ENCODE measurements around the gene SFXN5.
A peak's percentile ranks its signal among the peaks of the same experiment; 100 is the strongest.

The SFXN5 gene

GRCh38 chr2:73021371-73022010 lies 50.0 kb downstream of the SFXN5 start:
- DNase-seq (ENCODE audit: low read depth, low spot score), result no peak

GRCh38 chr2:73020657-73021370 lies 50.7 kb downstream of the SFXN5 start:
- peak; percentile 52 for DNase-seq (ENCODE audit: low read depth, low spot score)

- DNase-seq (ENCODE audit: low read depth, low spot score), result no peak
Measured at GRCh38 chr2:73020306-73020656, 51.2 kb downstream of the SFXN5 start.

GRCh38 chr2:73018188-73018825 lies 53.2 kb downstream of the SFXN5 start:
- DNase-seq (ENCODE audit: low read depth, low spot score), result peak; percentile 32

- peak; percentile 63 for DNase-seq (ENCODE audit: low read depth, low spot score)
Measured at GRCh38 chr2:73013936-73014335, 57.6 kb downstream of the SFXN5 start.

GRCh38 chr2:73009177-73009839 lies 62.2 kb downstream of the SFXN5 start:
- no peak for DNase-seq (ENCODE audit: low read depth, low spot score)

- DNase-seq (ENCODE audit: low read depth, low spot score), result no peak
Measured at GRCh38 chr2:73008766-73009135, 62.8 kb downstream of the SFXN5 start.

- DNase-seq (ENCODE audit: low read depth, low spot score), result no peak
Measured at GRCh38 chr2:73007991-73008765, 63.3 kb downstream of the SFXN5 start.

GRCh38 chr2:73006969-73007710 lies 64.4 kb downstream of the SFXN5 start:
- DNase-seq (ENCODE audit: low read depth, low spot score), result no peak

- DNase-seq (ENCODE audit: low read depth, low spot score), result no peak
Measured at GRCh38 chr2:73004889-73005596, 66.5 kb downstream of the SFXN5 start.

- DNase-seq (ENCODE audit: low read depth, low spot score), result no peak
Measured at GRCh38 chr2:73004466-73004865, 67.0 kb downstream of the SFXN5 start.

- DNase-seq (ENCODE audit: low read depth, low spot score), result no peak
Measured at GRCh38 chr2:73003027-73003426, 68.5 kb downstream of the SFXN5 start.

GRCh38 chr2:73000808-73001570 lies 70.5 kb downstream of the SFXN5 start:
- DNase-seq (ENCODE audit: low read depth, low spot score), result no peak

- peak; percentile 82 for DNase-seq (ENCODE audit: low read depth, low spot score)
Measured at GRCh38 chr2:72999729-73000725, 71.5 kb downstream of the SFXN5 start.

- DNase-seq (ENCODE audit: low read depth, low spot score), result no peak
Measured at GRCh38 chr2:72998724-72999123, 72.8 kb downstream of the SFXN5 start.

GRCh38 chr2:72998234-72998651 lies 73.3 kb downstream of the SFXN5 start:
- DNase-seq (ENCODE audit: low read depth, low spot score), result no peak

- DNase-seq (ENCODE audit: low read depth, low spot score), result no peak
Measured at GRCh38 chr2:72996117-72996502, 75.4 kb downstream of the SFXN5 start.

- no peak for DNase-seq (ENCODE audit: low read depth, low spot score)
Measured at GRCh38 chr2:72995430-72996116, 75.9 kb downstream of the SFXN5 start.
